Endothelial cell of hepatic sinusoid (primary cell): ENCODE results near the gene VMAC.
"Not testable (repeated sequence)": the region's sequence is repeated elsewhere in the genome, so short reads cannot be mapped to it uniquely, and the experiment has no call there.

ENCODE experiments used
- in situ Hi-C: cut with HindIII; loops from 2 replicates; pipeline ENCODE4 v1.10.0; 2017; ENCODE audit warnings: low sequenced_read_pairs

The VMAC gene

GRCh38 chr19:5904352-5905113 lies at the start of gene VMAC:
Gene VMAC, plus strand, starts transcription at chr19:5904872. Its CDS starts 19 bp downstream, at chr19:5904891.
- in situ Hi-C loops = loop anchor here (10.0 kb wide), 1 partner anchor 70 kb away; the partner anchor contains the start of gene FUT6

GRCh38 chr19:5855151-5855550 lies 49.5 kb upstream of the VMAC start:
- in situ Hi-C loops = not testable (repeated sequence)

GRCh38 chr19:5857203-5858081 lies 47.2 kb upstream of the VMAC start:
- in situ Hi-C loops = no loop called here

- in situ Hi-C loops = no loop called here
Measured at GRCh38 chr19:5863030-5863665, 41.5 kb upstream of the VMAC start.

- in situ Hi-C loops = no loop called here
Measured at GRCh38 chr19:5864013-5864720, 40.5 kb upstream of the VMAC start.

- in situ Hi-C loops = no loop called here
Measured at GRCh38 chr19:5864725-5865486, 39.8 kb upstream of the VMAC start.

- in situ Hi-C loops = no loop called here
Measured at GRCh38 chr19:5865772-5866171, 38.9 kb upstream of the VMAC start.

GRCh38 chr19:5867201-5868136 lies 37.2 kb upstream of the VMAC start:
- in situ Hi-C loops = no loop called here

GRCh38 chr19:5870986-5871394 lies 33.7 kb upstream of the VMAC start:
- in situ Hi-C loops = no loop called here

- in situ Hi-C loops = no loop called here
Measured at GRCh38 chr19:5873617-5874199, 31.0 kb upstream of the VMAC start.

- in situ Hi-C loops = not testable (repeated sequence)
Measured at GRCh38 chr19:5874496-5874895, 30.2 kb upstream of the VMAC start.

GRCh38 chr19:5877427-5877826 lies 27.2 kb upstream of the VMAC start:
- in situ Hi-C loops = no loop called here

GRCh38 chr19:5877882-5878281 lies 26.8 kb upstream of the VMAC start:
- in situ Hi-C loops = no loop called here

GRCh38 chr19:5880196-5880595 lies 24.5 kb upstream of the VMAC start:
- in situ Hi-C loops = no loop called here

GRCh38 chr19:5880604-5881078 lies 24.0 kb upstream of the VMAC start:
- in situ Hi-C loops = no loop called here

GRCh38 chr19:5881543-5882299 lies 23.0 kb upstream of the VMAC start:
- in situ Hi-C loops = no loop called here

- in situ Hi-C loops = no loop called here
Measured at GRCh38 chr19:5882421-5882968, 22.2 kb upstream of the VMAC start.
